ENCODE results near the gene FFAR2. TPM values are rescaled to one million over a fixed set of nuclear protein-coding genes. Genes with fewer than 3 reads are reported as not detected.

Gene FFAR2
- total and polyA plus RNA-seq, 2 donors (not counting 3 experiments of a cell fraction or from before 2014, with no cell fraction given) = not detected

DNA sequence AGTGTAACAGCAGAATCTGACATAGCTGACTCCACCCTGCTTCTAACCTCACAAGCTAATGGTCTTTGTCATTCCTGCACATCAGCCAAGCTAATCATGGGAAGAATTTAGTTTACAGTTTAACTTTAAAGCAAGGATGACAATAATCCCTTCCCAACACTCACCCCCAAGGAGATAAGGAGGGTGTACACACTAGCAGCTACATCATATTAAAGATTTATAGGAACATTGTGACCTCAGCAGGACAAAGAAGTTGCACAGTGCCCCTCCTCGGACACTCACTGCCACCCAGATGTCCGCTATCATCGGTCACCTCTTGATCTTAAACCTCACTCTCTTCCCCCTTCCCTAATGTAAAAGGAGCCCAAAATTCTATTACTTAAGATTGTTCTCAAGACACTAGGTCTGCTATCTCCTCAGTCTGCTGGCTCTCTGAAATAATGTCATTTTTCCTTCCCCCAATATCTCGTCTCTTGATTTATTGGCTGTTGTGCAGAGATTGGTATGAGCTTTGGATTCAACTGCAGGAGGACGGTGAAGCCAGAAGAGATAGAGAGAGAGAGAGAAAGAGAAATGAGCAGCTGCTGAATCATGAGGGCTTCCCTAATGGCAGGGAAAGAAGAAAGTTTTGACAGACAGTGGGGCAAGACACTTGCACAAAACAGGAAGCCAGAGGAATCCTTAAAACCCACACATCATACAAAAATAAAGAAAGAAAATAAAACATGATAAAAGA is 17.5 kb upstream of the FFAR2 start:
- H3K4me1 ChIP-seq (ENCODE audit: control insufficient read depth, extremely low read depth, insufficient read depth, low read length) = no peaks in the 10 kb centered on the region
- H3K4me3 ChIP-seq (replicated peaks in 1 of 3; ENCODE audit: insufficient read depth in 1 of 3, low read depth in 1 of 3, low read length in 3 of 3) = no peak overlapping the region
- H3K9me3 ChIP-seq (replicated peaks; ENCODE audit: control insufficient read depth, insufficient read depth, low read length) = no peaks in the 10 kb centered on the region
- CTCF ChIA-PET = no interaction called here
- no peaks in the 10 kb centered on the region for H4K20me1 ChIP-seq (replicated peaks; ENCODE audit: control insufficient read depth, extremely low read depth, insufficient read depth, low read length)
- DNase-seq (ENCODE audit: low read depth, low spot score) = no peak
- intact Hi-C loops (cut with micrococcal nuclease) = no loop called here
- H3K36me3 ChIP-seq (ENCODE audit: control insufficient read depth in 2 of 2, extremely low read depth in 1 of 2, insufficient read depth in 2 of 2, low read length in 2 of 2) = no peaks in the 10 kb centered on the region
- H2AFZ ChIP-seq (ENCODE audit: low read depth, low read length) = no peak overlapping the region
- H3K79me2 ChIP-seq (ENCODE audit: control insufficient read depth, insufficient read depth, low read length) = no peaks in the 10 kb centered on the region
- no peak for FAIRE-seq
- no peak overlapping the region for H3K9ac ChIP-seq (replicated peaks; ENCODE audit: extremely low read depth, insufficient read depth, low read length)
- POLR2A ChIA-PET = no interaction called here
- TF ChIP-seq, protein P1, sequence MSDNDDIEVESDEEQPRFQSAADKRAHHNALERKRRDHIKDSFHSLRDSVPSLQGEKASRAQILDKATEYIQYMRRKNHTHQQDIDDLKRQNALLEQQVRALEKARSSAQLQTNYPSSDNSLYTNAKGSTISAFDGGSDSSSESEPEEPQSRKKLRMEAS (IDR thresholded peaks at IDR 0.05; ENCODE audit: insufficient read depth, insufficient read length) = no peak
- no TSS peak for BruUV-seq (replicated peaks)
- H3K9me1 ChIP-seq (replicated peaks; ENCODE audit: control insufficient read depth, extremely low read depth, insufficient read depth, low read length) = no peaks in the 10 kb centered on the region
- no peak overlapping the region for H3K4me2 ChIP-seq (ENCODE audit: insufficient read depth, low read length)
- peaks cover 0 to under 1% of the 10 kb centered on the region in 2 experiments for H3K27me3 ChIP-seq (ENCODE audit: control insufficient read depth in 2 of 2, insufficient read depth in 2 of 2, low read length in 2 of 2)
- H3K27ac ChIP-seq (ENCODE audit: insufficient read depth, low read depth, low read length) = no peak overlapping the region
- dilution Hi-C loops (cut with MboI; ENCODE audit: extremely low pct_ligation_motif_present, low sequenced_read_pairs) = no loop called here

DNA sequence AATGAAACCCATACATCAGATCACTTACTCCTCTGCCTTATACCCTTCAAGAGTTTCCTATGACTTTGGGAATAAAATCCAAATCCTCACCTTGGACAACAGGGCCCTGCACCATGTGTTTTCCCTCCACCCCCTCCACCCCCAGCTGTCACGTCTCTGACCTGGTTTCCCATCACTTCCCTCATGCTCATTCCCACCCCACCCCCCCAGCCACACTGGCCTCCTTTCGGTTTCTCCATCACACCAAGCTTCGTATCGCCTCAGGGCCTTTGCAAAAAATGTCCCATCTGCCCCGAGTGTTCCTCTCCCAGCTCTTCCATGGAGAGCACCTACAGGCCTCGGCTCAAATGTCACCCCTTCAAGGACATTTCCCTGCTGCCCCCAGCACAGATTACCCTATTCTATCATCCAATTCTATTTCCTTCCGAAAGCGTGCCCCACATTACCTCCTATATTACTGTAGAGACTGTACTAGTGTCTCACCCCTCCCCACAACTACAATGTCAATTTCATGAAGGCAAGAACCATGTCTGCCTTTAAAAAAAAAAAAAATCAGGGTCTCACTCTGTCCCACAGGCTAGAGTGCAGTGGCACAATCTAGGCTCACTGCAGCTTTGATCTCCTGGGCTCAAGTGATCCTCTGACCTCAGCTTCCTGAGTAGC is 16.8 kb upstream of the FFAR2 start:
- no peak overlapping the region for H3K9ac ChIP-seq (replicated peaks; ENCODE audit: extremely low read depth, insufficient read depth, low read length)
- no peak overlapping the region for H3K4me2 ChIP-seq (ENCODE audit: insufficient read depth, low read length)
- H3K36me3 ChIP-seq (ENCODE audit: control insufficient read depth in 2 of 2, extremely low read depth in 1 of 2, insufficient read depth in 2 of 2, low read length in 2 of 2) = no peaks in the 10 kb centered on the region
- no peaks in the 10 kb centered on the region for H3K4me1 ChIP-seq (ENCODE audit: control insufficient read depth, extremely low read depth, insufficient read depth, low read length)
- DNase-seq (ENCODE audit: low read depth, low spot score) = no peak
- H2AFZ ChIP-seq (ENCODE audit: low read depth, low read length) = no peak overlapping the region
- no TSS peak for BruUV-seq (replicated peaks)
- ChIA-PET POLR2A (no interaction called here), CTCF (no interaction called here)
- dilution Hi-C loops (cut with MboI; ENCODE audit: extremely low pct_ligation_motif_present, low sequenced_read_pairs) (no loop called here), intact Hi-C loops (cut with micrococcal nuclease) (no loop called here)
- no peaks in the 10 kb centered on the region for H4K20me1 ChIP-seq (replicated peaks; ENCODE audit: control insufficient read depth, extremely low read depth, insufficient read depth, low read length)
- H3K9me3 ChIP-seq (replicated peaks; ENCODE audit: control insufficient read depth, insufficient read depth, low read length) = no peaks in the 10 kb centered on the region
- FAIRE-seq = no peak
- no peak overlapping the region for H3K4me3 ChIP-seq (replicated peaks in 1 of 3; ENCODE audit: insufficient read depth in 1 of 3, low read depth in 1 of 3, low read length in 3 of 3)
- H3K27me3 ChIP-seq (ENCODE audit: control insufficient read depth in 2 of 2, insufficient read depth in 2 of 2, low read length in 2 of 2) = peaks cover 0 to 4% of the 10 kb centered on the region in 2 experiments
- no peak for TF ChIP-seq POLR2A (IDR thresholded peaks at IDR 0.05; ENCODE audit: low read depth, low read length)
- no peak for TF ChIP-seq FOS (IDR thresholded peaks at IDR 0.05; ENCODE audit: borderline replicate concordance, insufficient read depth, low read length)
- no peaks in the 10 kb centered on the region for H3K9me1 ChIP-seq (replicated peaks; ENCODE audit: control insufficient read depth, extremely low read depth, insufficient read depth, low read length)
- H3K27ac ChIP-seq (ENCODE audit: insufficient read depth, low read depth, low read length) = no peak overlapping the region
- H3K79me2 ChIP-seq (ENCODE audit: control insufficient read depth, insufficient read depth, low read length) = no peaks in the 10 kb centered on the region
